Retinal pigment epithelial cell (primary cell): Measurements from ENCODE around the gene BRSK2.

ENCODE experiments used
- DNase-seq: peaks from one replicate; pipeline ENCODE4 v3.0.0-alpha.2; 2010; ENCODE audit warnings: low read depth
- H3K4me3 ChIP-seq: 2 replicates; pipeline ENCODE4 v1.5.1; 2011; ENCODE audit warnings: mild to moderate bottlenecking, low read length, control low read depth, moderate library complexity
- CTCF ChIP-seq: conservative IDR thresholded peaks from 2 replicates; pipeline ENCODE4 v1.5.1; 2011; ENCODE audit warnings: low read depth, low read length, control low read depth, inconsistent platforms

The BRSK2 gene

GRCh38 chr11:1504581-1505290 lies 115.0 kb downstream of the BRSK2 start:
- no peak for DNase-seq
- TF ChIP-seq CTCF: no peak
- no peak overlapping the region for H3K4me3 ChIP-seq

- H3K4me3 ChIP-seq: no peak overlapping the region
- DNase-seq: no peak
Measured at GRCh38 chr11:1505480-1505879, 115.7 kb downstream of the BRSK2 start.

GRCh38 chr11:1506981-1507380 lies 117.2 kb downstream of the BRSK2 start:
- no peak overlapping the region for H3K4me3 ChIP-seq
- DNase-seq: no peak
- no peak for TF ChIP-seq CTCF

More at GRCh38 chr11:1505480-1505879, 115.7 kb downstream of the BRSK2 start:
- no peak for TF ChIP-seq CTCF

- DNase-seq: no peak
- no peak overlapping the region for H3K4me3 ChIP-seq
- no peak for TF ChIP-seq CTCF
Measured at GRCh38 chr11:1507381-1508140, 117.8 kb downstream of the BRSK2 start.

- H3K4me3 ChIP-seq: no peak overlapping the region
- DNase-seq: no peak
- TF ChIP-seq CTCF: no peak
Measured at GRCh38 chr11:1508491-1508891, 118.8 kb downstream of the BRSK2 start.

- no peak overlapping the region for H3K4me3 ChIP-seq
- DNase-seq: no peak
- no peak for TF ChIP-seq CTCF
Measured at GRCh38 chr11:1508986-1509385, 119.3 kb downstream of the BRSK2 start.
